GM23338 (cell line): ENCODE data around the gene SNX17. TPM values are rescaled to one million over a fixed set of nuclear protein-coding genes. Genes with fewer than 3 reads are reported as not detected.

Experiments
- ATAC-seq: fragments of 200-7000 bp; cut with Tn5 transposase; 3 replicates; pipeline ENCODE4 v1.9.1; 2020
- DNase-seq: peaks from one replicate; pipeline ENCODE4 v3.0.0-alpha.2; 2015; ENCODE audit warnings: low spot score
- H2AFZ ChIP-seq: fragments of 200-600 bp; sonication (generic); 2 replicates; pipeline ENCODE4 v1.8.0; 2016; ENCODE audit warnings: antibody characterized with exemption, mild to moderate bottlenecking, moderate library complexity
- H3F3A ChIP-seq: fragments of 200-600 bp; sonication (generic); replicated peaks from 2 replicates; pipeline ENCODE4 v1.8.0; 2017; ENCODE audit warnings: antibody characterized with exemption, mixed run types, low read depth
- H3K27ac ChIP-seq: fragments of 200-600 bp; sonication (generic); 2 replicates; pipeline ENCODE4 v1.6.1; 2016; ENCODE audit warnings: low read depth
- H3K27me3 ChIP-seq: fragments of 200-600 bp; sonication (generic); 2 replicates; pipeline ENCODE4 v1.8.0; 2016; ENCODE audit warnings: mild to moderate bottlenecking, mixed run types, moderate library complexity; ENCODE audit not compliant: insufficient read depth
- H3K36me3 ChIP-seq: fragments of 200-600 bp; sonication (generic); 2 replicates; pipeline ENCODE4 v1.8.0; 2016; ENCODE audit warnings: mild to moderate bottlenecking; ENCODE audit not compliant: insufficient read depth
- H3K4me1 ChIP-seq: fragments of 200-600 bp; sonication (generic); 2 replicates; pipeline ENCODE4 v1.8.0; 2016; ENCODE audit warnings: mild to moderate bottlenecking, moderate library complexity; ENCODE audit not compliant: insufficient read depth
- H3K4me2 ChIP-seq: fragments of 200-600 bp; sonication (generic); 2 replicates; pipeline ENCODE4 v1.7.1; 2017; ENCODE audit warnings: mixed run types
- H3K4me3 ChIP-seq: fragments of 200-600 bp; sonication (generic); 2 replicates; pipeline ENCODE4 v1.6.1; 2016; ENCODE audit warnings: mixed run types
- H3K79me2 ChIP-seq: fragments of 200-600 bp; sonication (generic); replicated peaks from 2 replicates; pipeline ENCODE4 v1.8.0; 2017; ENCODE audit warnings: mild to moderate bottlenecking; ENCODE audit not compliant: insufficient read depth
- H3K9me2 ChIP-seq: fragments of 200-600 bp; sonication (generic); 2 replicates; pipeline ENCODE4 v1.8.0; 2017; ENCODE audit not compliant: insufficient read depth
- H4K20me1 ChIP-seq: fragments of 200-600 bp; sonication (generic); replicated peaks from 2 replicates; pipeline ENCODE4 v1.8.0; 2017; ENCODE audit warnings: mild to moderate bottlenecking; ENCODE audit not compliant: insufficient read depth
- H3K27ac Mint-ChIP-seq: 2 replicates; pipeline ENCODE4 v1.8.0; 2020; ENCODE audit warnings: inconsistent platforms, mild to moderate bottlenecking, moderate library complexity, mixed read lengths
- H3K27me3 Mint-ChIP-seq: 3 replicates; pipeline ENCODE4 v1.8.0; 2022; ENCODE audit warnings: low read depth, mild to moderate bottlenecking, moderate library complexity, mixed read lengths, inconsistent platforms; ENCODE audit not compliant: insufficient read depth, poor library complexity
- H3K36me3 Mint-ChIP-seq: 3 replicates; pipeline ENCODE4 v1.8.0; 2021; ENCODE audit warnings: low read depth, mild to moderate bottlenecking, inconsistent platforms, moderate library complexity, mixed read lengths
- H3K4me1 Mint-ChIP-seq: 3 replicates; pipeline ENCODE4 v1.8.0; 2020; ENCODE audit warnings: mild to moderate bottlenecking, inconsistent platforms, mixed read lengths
- H3K4me3 Mint-ChIP-seq: 3 replicates; pipeline ENCODE4 v1.8.0; 2021; ENCODE audit warnings: moderate library complexity, mild to moderate bottlenecking, inconsistent platforms, mixed read lengths
- H3K9me3 Mint-ChIP-seq: 3 replicates; pipeline ENCODE4 v1.8.0; 2020; ENCODE audit warnings: moderate library complexity, mild to moderate bottlenecking, inconsistent platforms, mixed read lengths
- CREB1 ChIP-seq: fragments of 250-450 bp; sonication (Bioruptor Pico); IDR thresholded peaks from 2 replicates; pipeline ENCODE4 v1.5.0; 2020; ENCODE audit warnings: low read depth, mild to moderate bottlenecking, moderate library complexity
- JUNB ChIP-seq: IDR thresholded peaks from one replicate; pipeline ENCODE4 v1.6.1; 2016; ENCODE audit warnings: antibody characterized with exemption; ENCODE audit not compliant: unreplicated experiment
- POLR2AphosphoS5 ChIP-seq: IDR thresholded peaks from 2 replicates; pipeline ENCODE4 v1.6.1; 2016; ENCODE audit warnings: antibody characterized with exemption, low read depth
- STAT1 ChIP-seq: IDR thresholded peaks from one replicate; pipeline ENCODE4 v1.6.1; 2016; ENCODE audit warnings: antibody characterized with exemption; ENCODE audit not compliant: unreplicated experiment
- polyA plus RNA-seq: library from polyadenylated mRNA; unstranded; fragments of >200 nt; fragmentation: Nextera tagmentation; extraction: Ambion mirVana; gene quantifications from 2 replicates; pipeline ENCODE4 v1.2.1, GENCODE V29; 2016
- total RNA-seq: library from RNA; depleted of rRNA; stranded (reverse); fragments of >200 nt; shearing (Covaris generic); gene quantifications from 2 replicates; pipeline ENCODE4 v1.2.3, GENCODE V29; 2014
- TF ChIP-seq, protein P1 (sequence below), 2 experiments: fragments of 200-600 bp in 1 of 2; sonication (generic) in 1 of 2; conservative IDR thresholded peaks; 2 replicates each; pipeline versions ENCODE4 v1.5.1 to v1.6.1; 2016 to 2017; ENCODE audit warnings: antibody characterized with exemption in 2 of 2, low read depth in 2 of 2, mild to moderate bottlenecking in 2 of 2, moderate library complexity in 1 of 2
- TF ChIP-seq, protein P2 (sequence below): IDR thresholded peaks from one replicate; pipeline ENCODE4 v1.6.1; 2018; ENCODE audit warnings: antibody characterized with exemption; ENCODE audit not compliant: unreplicated experiment
- TF ChIP-seq, protein P3 (sequence below): fragments of 250-450 bp; sonication (Bioruptor Pico); IDR thresholded peaks from 2 replicates; pipeline ENCODE4 v1.5.0; 2020; ENCODE audit warnings: mild to moderate bottlenecking, moderate library complexity
- TF ChIP-seq, protein P4 (sequence below): IDR thresholded peaks from 2 replicates; pipeline ENCODE4 v1.6.1; 2016; ENCODE audit warnings: antibody characterized with exemption

The SNX17 gene
- total and polyA plus RNA-seq, 2 experiments from 2014 or later: 34.0 to 58.0 TPM

DNA sequence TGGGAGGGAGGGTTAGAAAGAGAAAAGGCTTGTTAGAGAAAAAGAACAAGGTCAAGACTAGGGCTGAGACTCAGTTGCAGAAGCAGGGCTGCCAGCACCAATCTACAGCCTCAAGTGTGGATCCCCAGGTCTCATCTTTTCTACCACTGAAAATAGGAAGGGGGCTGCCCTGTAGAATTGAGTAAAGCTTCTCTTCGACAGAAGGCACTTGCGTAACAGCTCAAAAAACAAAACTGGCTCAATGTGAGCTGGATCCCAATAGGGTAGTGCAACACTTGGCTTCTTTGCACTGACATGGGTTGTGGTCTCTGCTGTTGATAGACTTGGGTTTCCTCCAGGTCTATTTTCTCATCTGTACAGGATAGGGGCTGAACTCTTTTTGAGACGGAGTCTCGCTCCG, 45.7 kb upstream of the SNX17 start:
- H4K20me1 ChIP-seq: no peaks in the 10 kb centered on the region
- peaks cover 8% of the 10 kb centered on the region for H3K27me3 Mint-ChIP-seq
- no peaks in the 10 kb centered on the region for H3K9me2 ChIP-seq
- H3K9me3 Mint-ChIP-seq: no peaks in the 10 kb centered on the region
- H3K36me3 Mint-ChIP-seq: peaks cover 41% of the 10 kb centered on the region
- H2AFZ ChIP-seq: no peak overlapping the region
- peaks cover 27% of the 10 kb centered on the region for H3K36me3 ChIP-seq
- peaks cover 23% of the 10 kb centered on the region; the same call in 1 of the 2 replicates for H3F3A ChIP-seq
- peaks cover 10% of the 10 kb centered on the region for H3K4me1 Mint-ChIP-seq
- peaks cover 14% of the 10 kb centered on the region for H3K4me1 ChIP-seq
- no peak overlapping the region for H3K27ac Mint-ChIP-seq
- H3K4me2 ChIP-seq: no peak overlapping the region
- peak overlapping the region; percentile 17; the same call in 1 of the 3 replicates for H3K4me3 Mint-ChIP-seq
- H3K79me2 ChIP-seq: peaks cover 5% of the 10 kb centered on the region
- no peak for DNase-seq
- H3K27ac ChIP-seq: peak overlapping the region; percentile 64; the same call in 1 of the 2 replicates
- peak; percentile 11; the same call in 1 of the 2 replicates for TF ChIP-seq POLR2AphosphoS5
- TF ChIP-seq JUNB: no peak
- no peak for ATAC-seq
- H3K4me3 ChIP-seq: no peak overlapping the region
- H3K27me3 ChIP-seq: no peaks in the 10 kb centered on the region

DNA sequence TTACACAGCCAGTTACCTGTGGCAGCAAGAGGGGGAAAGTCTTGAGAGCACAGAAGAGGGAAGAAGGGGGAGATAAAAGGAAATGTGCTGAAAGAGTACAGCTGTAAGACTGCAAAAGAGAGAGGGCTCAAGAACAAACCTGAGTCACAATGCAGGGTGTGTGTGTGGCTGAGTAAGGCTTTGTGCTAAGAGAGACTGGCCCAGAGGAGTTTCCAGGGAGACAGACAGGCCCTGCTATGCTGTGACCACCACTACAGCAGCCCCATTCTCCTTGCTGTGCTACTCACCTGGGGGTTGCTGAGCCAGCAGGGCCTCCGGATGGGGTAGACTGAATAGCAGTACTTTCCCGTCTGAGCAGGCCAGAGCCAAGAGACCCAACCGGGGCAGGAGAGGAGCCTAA, 35.1 kb upstream of the SNX17 start:
- no peaks in the 10 kb centered on the region for H3K9me3 Mint-ChIP-seq
- Histone ChIP-seq H3K4me2 (no peak overlapping the region), H3K4me3 (no peak overlapping the region), H3F3A (no peaks in the 10 kb centered on the region), H3K27me3 (no peaks in the 10 kb centered on the region), H2AFZ (no peak overlapping the region), H3K27ac (no peak overlapping the region), H4K20me1 (peaks cover 8% of the 10 kb centered on the region), H3K9me2 (no peaks in the 10 kb centered on the region), H3K36me3 (peaks cover 53% of the 10 kb centered on the region), H3K79me2 (no peaks in the 10 kb centered on the region), H3K4me1 (no peaks in the 10 kb centered on the region)
- ATAC-seq (no peak), DNase-seq (no peak)
- no peak for TF ChIP-seq JUNB
- TF ChIP-seq CREB1 (CRISPR knock-in tag): no peak
- TF ChIP-seq, protein P1, sequence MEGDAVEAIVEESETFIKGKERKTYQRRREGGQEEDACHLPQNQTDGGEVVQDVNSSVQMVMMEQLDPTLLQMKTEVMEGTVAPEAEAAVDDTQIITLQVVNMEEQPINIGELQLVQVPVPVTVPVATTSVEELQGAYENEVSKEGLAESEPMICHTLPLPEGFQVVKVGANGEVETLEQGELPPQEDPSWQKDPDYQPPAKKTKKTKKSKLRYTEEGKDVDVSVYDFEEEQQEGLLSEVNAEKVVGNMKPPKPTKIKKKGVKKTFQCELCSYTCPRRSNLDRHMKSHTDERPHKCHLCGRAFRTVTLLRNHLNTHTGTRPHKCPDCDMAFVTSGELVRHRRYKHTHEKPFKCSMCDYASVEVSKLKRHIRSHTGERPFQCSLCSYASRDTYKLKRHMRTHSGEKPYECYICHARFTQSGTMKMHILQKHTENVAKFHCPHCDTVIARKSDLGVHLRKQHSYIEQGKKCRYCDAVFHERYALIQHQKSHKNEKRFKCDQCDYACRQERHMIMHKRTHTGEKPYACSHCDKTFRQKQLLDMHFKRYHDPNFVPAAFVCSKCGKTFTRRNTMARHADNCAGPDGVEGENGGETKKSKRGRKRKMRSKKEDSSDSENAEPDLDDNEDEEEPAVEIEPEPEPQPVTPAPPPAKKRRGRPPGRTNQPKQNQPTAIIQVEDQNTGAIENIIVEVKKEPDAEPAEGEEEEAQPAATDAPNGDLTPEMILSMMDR (conservative IDR thresholded peaks at IDR 0.05; ENCODE audit: low read depth in 2 of 2): no peak
- TF ChIP-seq, protein P2, sequence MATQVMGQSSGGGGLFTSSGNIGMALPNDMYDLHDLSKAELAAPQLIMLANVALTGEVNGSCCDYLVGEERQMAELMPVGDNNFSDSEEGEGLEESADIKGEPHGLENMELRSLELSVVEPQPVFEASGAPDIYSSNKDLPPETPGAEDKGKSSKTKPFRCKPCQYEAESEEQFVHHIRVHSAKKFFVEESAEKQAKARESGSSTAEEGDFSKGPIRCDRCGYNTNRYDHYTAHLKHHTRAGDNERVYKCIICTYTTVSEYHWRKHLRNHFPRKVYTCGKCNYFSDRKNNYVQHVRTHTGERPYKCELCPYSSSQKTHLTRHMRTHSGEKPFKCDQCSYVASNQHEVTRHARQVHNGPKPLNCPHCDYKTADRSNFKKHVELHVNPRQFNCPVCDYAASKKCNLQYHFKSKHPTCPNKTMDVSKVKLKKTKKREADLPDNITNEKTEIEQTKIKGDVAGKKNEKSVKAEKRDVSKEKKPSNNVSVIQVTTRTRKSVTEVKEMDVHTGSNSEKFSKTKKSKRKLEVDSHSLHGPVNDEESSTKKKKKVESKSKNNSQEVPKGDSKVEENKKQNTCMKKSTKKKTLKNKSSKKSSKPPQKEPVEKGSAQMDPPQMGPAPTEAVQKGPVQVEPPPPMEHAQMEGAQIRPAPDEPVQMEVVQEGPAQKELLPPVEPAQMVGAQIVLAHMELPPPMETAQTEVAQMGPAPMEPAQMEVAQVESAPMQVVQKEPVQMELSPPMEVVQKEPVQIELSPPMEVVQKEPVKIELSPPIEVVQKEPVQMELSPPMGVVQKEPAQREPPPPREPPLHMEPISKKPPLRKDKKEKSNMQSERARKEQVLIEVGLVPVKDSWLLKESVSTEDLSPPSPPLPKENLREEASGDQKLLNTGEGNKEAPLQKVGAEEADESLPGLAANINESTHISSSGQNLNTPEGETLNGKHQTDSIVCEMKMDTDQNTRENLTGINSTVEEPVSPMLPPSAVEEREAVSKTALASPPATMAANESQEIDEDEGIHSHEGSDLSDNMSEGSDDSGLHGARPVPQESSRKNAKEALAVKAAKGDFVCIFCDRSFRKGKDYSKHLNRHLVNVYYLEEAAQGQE: no peak
- TF ChIP-seq, protein P3, sequence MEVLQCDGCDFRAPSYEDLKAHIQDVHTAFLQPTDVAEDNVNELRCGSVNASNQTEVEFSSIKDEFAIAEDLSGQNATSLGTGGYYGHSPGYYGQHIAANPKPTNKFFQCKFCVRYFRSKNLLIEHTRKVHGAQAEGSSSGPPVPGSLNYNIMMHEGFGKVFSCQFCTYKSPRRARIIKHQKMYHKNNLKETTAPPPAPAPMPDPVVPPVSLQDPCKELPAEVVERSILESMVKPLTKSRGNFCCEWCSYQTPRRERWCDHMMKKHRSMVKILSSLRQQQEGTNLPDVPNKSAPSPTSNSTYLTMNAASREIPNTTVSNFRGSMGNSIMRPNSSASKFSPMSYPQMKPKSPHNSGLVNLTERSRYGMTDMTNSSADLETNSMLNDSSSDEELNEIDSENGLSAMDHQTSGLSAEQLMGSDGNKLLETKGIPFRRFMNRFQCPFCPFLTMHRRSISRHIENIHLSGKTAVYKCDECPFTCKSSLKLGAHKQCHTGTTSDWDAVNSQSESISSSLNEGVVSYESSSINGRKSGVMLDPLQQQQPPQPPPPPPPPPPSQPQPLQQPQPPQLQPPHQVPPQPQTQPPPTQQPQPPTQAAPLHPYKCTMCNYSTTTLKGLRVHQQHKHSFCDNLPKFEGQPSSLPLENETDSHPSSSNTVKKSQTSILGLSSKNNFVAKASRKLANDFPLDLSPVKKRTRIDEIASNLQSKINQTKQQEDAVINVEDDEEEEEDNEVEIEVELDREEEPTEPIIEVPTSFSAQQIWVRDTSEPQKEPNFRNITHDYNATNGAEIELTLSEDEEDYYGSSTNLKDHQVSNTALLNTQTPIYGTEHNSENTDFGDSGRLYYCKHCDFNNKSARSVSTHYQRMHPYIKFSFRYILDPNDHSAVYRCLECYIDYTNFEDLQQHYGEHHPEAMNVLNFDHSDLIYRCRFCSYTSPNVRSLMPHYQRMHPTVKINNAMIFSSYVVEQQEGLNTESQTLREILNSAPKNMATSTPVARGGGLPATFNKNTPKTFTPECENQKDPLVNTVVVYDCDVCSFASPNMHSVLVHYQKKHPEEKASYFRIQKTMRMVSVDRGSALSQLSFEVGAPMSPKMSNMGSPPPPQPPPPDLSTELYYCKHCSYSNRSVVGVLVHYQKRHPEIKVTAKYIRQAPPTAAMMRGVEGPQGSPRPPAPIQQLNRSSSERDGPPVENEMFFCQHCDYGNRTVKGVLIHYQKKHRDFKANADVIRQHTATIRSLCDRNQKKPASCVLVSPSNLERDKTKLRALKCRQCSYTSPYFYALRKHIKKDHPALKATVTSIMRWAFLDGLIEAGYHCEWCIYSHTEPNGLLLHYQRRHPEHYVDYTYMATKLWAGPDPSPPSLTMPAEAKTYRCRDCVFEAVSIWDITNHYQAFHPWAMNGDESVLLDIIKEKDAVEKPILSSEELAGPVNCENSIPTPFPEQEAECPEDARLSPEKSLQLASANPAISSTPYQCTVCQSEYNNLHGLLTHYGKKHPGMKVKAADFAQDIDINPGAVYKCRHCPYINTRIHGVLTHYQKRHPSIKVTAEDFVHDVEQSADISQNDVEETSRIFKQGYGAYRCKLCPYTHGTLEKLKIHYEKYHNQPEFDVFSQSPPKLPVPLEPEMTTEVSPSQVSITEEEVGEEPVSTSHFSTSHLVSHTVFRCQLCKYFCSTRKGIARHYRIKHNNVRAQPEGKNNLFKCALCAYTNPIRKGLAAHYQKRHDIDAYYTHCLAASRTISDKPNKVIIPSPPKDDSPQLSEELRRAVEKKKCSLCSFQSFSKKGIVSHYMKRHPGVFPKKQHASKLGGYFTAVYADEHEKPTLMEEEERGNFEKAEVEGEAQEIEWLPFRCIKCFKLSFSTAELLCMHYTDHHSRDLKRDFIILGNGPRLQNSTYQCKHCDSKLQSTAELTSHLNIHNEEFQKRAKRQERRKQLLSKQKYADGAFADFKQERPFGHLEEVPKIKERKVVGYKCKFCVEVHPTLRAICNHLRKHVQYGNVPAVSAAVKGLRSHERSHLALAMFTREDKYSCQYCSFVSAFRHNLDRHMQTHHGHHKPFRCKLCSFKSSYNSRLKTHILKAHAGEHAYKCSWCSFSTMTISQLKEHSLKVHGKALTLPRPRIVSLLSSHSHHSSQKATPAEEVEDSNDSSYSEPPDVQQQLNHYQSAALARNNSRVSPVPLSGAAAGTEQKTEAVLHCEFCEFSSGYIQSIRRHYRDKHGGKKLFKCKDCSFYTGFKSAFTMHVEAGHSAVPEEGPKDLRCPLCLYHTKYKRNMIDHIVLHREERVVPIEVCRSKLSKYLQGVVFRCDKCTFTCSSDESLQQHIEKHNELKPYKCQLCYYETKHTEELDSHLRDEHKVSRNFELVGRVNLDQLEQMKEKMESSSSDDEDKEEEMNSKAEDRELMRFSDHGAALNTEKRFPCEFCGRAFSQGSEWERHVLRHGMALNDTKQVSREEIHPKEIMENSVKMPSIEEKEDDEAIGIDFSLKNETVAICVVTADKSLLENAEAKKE (CRISPR knock-in tag): no peak
- no peak for TF ChIP-seq STAT1
- TF ChIP-seq, protein P4, sequence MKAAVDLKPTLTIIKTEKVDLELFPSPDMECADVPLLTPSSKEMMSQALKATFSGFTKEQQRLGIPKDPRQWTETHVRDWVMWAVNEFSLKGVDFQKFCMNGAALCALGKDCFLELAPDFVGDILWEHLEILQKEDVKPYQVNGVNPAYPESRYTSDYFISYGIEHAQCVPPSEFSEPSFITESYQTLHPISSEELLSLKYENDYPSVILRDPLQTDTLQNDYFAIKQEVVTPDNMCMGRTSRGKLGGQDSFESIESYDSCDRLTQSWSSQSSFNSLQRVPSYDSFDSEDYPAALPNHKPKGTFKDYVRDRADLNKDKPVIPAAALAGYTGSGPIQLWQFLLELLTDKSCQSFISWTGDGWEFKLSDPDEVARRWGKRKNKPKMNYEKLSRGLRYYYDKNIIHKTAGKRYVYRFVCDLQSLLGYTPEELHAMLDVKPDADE: no peak
- H3K4me3 Mint-ChIP-seq: no peak overlapping the region
- H3K27ac Mint-ChIP-seq: no peak overlapping the region
- no peaks in the 10 kb centered on the region for H3K4me1 Mint-ChIP-seq
- H3K27me3 Mint-ChIP-seq: peaks cover 4% of the 10 kb centered on the region
- H3K36me3 Mint-ChIP-seq: peaks cover 82% of the 10 kb centered on the region
